Astrocyte of the cerebellum (primary cell): ENCODE measurements around the gene RPE.

Experiments used
- DNase-seq: peaks from one replicate; pipeline ENCODE4 v3.0.0-alpha.2; 2011; ENCODE audit warnings: low read depth
- H3K4me3 ChIP-seq: 2 replicates; pipeline ENCODE4 v1.5.1; 2011; ENCODE audit warnings: mild to moderate bottlenecking, low read depth, low read length, moderate library complexity
- in situ Hi-C: cut with HindIII; loops from 2 replicates; pipeline ENCODE4 v1.10.0; 2017; ENCODE audit warnings: low sequenced_read_pairs
- TF ChIP-seq, protein P1 (sequence below): IDR thresholded peaks from 2 replicates; pipeline ENCODE4 v1.5.1; 2012; ENCODE audit warnings: low read length, low read depth, moderate library complexity, mild to moderate bottlenecking; ENCODE audit errors: missing control alignments

Gene RPE

GRCh38 chr2:209969692-209970091 is 32.7 kb upstream of the RPE start:
- no peak for DNase-seq
- TF ChIP-seq, protein P1, sequence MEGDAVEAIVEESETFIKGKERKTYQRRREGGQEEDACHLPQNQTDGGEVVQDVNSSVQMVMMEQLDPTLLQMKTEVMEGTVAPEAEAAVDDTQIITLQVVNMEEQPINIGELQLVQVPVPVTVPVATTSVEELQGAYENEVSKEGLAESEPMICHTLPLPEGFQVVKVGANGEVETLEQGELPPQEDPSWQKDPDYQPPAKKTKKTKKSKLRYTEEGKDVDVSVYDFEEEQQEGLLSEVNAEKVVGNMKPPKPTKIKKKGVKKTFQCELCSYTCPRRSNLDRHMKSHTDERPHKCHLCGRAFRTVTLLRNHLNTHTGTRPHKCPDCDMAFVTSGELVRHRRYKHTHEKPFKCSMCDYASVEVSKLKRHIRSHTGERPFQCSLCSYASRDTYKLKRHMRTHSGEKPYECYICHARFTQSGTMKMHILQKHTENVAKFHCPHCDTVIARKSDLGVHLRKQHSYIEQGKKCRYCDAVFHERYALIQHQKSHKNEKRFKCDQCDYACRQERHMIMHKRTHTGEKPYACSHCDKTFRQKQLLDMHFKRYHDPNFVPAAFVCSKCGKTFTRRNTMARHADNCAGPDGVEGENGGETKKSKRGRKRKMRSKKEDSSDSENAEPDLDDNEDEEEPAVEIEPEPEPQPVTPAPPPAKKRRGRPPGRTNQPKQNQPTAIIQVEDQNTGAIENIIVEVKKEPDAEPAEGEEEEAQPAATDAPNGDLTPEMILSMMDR: no peak
- in situ Hi-C loops: loop anchor here (25.0 kb wide), 1 partner anchor 218 kb away; no protein-coding TSS in a partner anchor
- no peak overlapping the region for H3K4me3 ChIP-seq

- in situ Hi-C loops: loop anchor here (25.0 kb wide), 1 partner anchor 217 kb away; no protein-coding TSS in a partner anchor
- TF ChIP-seq, protein P1: no peak
- no peak for DNase-seq
- no peak overlapping the region for H3K4me3 ChIP-seq
Measured at GRCh38 chr2:209970271-209970670, 32.2 kb upstream of the RPE start.

GRCh38 chr2:209970711-209971110 is 31.7 kb upstream of the RPE start:
- TF ChIP-seq, protein P1: no peak
- H3K4me3 ChIP-seq: no peak overlapping the region
- no peak for DNase-seq
- in situ Hi-C loops: loop anchor here (25.0 kb wide), 1 partner anchor 217 kb away; no protein-coding TSS in a partner anchor

- TF ChIP-seq, protein P1: no peak
- no peak for DNase-seq
- H3K4me3 ChIP-seq: no peak overlapping the region
- in situ Hi-C loops: loop anchor here (25.0 kb wide), 1 partner anchor 214 kb away; no protein-coding TSS in a partner anchor
Measured at GRCh38 chr2:209973328-209973727, 29.1 kb upstream of the RPE start.

GRCh38 chr2:209974576-209974975 is 27.9 kb upstream of the RPE start:
- in situ Hi-C loops: loop anchor here (25.0 kb wide), 1 partner anchor 213 kb away; no protein-coding TSS in a partner anchor
- TF ChIP-seq, protein P1: no peak
- H3K4me3 ChIP-seq: no peak overlapping the region
- no peak for DNase-seq

DNA sequence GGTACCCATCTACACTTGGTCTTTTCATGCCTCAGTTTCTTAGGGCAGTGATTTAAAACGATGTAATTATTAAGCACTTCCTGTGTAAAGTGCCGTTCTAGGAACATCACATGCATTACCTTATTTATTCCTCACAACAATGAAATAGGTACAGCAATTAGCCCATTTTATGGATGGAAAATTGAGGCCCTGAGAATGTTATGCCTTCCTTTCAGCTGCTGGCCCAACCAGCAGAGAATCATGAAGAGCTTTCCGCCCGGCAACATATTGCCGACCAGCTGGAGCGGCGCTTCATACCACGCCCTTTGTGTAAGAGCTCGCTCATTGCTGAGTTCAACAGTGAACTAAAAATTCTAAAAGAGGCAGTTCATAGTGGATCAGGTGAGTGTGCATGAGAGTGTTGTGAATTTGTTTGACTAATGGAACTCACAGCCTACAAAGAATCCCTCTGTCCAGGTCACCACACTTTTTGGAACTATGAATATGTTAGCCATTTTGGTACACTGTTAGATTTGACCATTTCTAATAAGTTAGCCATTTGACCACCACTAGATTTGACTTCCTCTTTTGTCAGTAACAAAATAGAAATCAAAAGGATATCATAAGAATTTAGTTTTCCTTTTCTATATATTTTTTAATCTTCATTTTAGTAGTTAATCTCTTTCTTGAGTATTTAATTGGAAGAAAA is 25.6 kb upstream of the RPE start:
- DNase-seq: no peak
- TF ChIP-seq, protein P1: no peak
- H3K4me3 ChIP-seq: no peak overlapping the region
- in situ Hi-C loops: no loop called here
